Measurements from ENCODE around the gene VPS26A. TPM values are rescaled to one million over a fixed set of nuclear protein-coding genes. Genes with fewer than 3 reads are reported as not detected.

Gene VPS26A
- total RNA-seq, 6 donors from 2014 or later, result 18.9 to 57.7 (median 40.9) TPM

- TF ChIP-seq, protein P1, sequence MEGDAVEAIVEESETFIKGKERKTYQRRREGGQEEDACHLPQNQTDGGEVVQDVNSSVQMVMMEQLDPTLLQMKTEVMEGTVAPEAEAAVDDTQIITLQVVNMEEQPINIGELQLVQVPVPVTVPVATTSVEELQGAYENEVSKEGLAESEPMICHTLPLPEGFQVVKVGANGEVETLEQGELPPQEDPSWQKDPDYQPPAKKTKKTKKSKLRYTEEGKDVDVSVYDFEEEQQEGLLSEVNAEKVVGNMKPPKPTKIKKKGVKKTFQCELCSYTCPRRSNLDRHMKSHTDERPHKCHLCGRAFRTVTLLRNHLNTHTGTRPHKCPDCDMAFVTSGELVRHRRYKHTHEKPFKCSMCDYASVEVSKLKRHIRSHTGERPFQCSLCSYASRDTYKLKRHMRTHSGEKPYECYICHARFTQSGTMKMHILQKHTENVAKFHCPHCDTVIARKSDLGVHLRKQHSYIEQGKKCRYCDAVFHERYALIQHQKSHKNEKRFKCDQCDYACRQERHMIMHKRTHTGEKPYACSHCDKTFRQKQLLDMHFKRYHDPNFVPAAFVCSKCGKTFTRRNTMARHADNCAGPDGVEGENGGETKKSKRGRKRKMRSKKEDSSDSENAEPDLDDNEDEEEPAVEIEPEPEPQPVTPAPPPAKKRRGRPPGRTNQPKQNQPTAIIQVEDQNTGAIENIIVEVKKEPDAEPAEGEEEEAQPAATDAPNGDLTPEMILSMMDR (IDR thresholded peaks at IDR 0.05), result no peak
- TF ChIP-seq POLR2AphosphoS5 (IDR thresholded peaks at IDR 0.05), result no peak
- no peak for TF ChIP-seq POLR2A (IDR thresholded peaks at IDR 0.05)
- TF ChIP-seq EP300 (IDR thresholded peaks at IDR 0.05), result no peak
- Histone ChIP-seq H3K27me3 (no peaks in the 10 kb centered on the region), H3K27ac (peak overlapping the region in 2 of 4 donors; percentile 24 to 39), H3K4me1 (peaks cover 4 to 24% (median 12%) of the 10 kb centered on the region in 4 donors), H3K9me3 (no peaks in the 10 kb centered on the region), H3K36me3 (peaks cover 3 to 54% (median 22%) of the 10 kb centered on the region in 4 donors), H3K4me3 (no peak overlapping the region)
- DNase-seq (peak in 1 of 2 donors; percentile 51), ATAC-seq (ENCODE audit: low FRiP score in 2 of 2) (peak; percentile 47 to 60)
- 61 to 73% methylated on average over 6 of the region's 6 CpGs for WGBS, 2 donors
Measured at GRCh38 chr10:69101451-69102095, 22.4 kb upstream of the VPS26A start.

DNA sequence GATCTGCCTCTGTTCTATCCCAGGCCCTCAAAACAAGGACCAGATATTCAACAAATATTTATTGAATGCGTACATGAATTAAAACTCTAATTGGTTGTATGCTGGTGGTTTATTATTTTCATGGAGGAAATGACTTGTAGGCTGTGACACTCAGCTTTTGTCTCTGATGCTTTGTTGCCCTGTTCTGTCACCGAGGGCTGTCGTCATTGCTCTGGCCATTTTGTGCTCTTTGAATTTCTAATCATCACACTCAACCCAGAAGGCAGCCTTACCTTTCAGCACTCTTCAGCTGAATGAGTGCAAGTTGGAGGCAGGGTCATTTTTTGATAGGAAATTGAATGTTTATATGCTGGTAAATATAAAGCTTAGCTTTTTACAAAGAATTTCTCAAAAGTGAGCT, 21.5 kb upstream of the VPS26A start:
- no peak for TF ChIP-seq POLR2A (IDR thresholded peaks at IDR 0.05)
- no peak for TF ChIP-seq EP300 (IDR thresholded peaks at IDR 0.05)
- TF ChIP-seq POLR2AphosphoS5 (IDR thresholded peaks at IDR 0.05), result no peak
- TF ChIP-seq, protein P1 (IDR thresholded peaks at IDR 0.05), result no peak
- no peaks in the 10 kb centered on the region for H3K27me3 ChIP-seq
- no peak for ATAC-seq (ENCODE audit: low FRiP score in 2 of 2)
- WGBS, 2 donors, result 65 to 84% methylated on average over 3 of the region's 3 CpGs
- DNase-seq, result no peak
- H3K36me3 ChIP-seq, result peaks cover 3 to 54% (median 22%) of the 10 kb centered on the region in 4 donors
- H3K4me3 ChIP-seq, result no peak overlapping the region
- peaks cover 4 to 24% (median 12%) of the 10 kb centered on the region in 4 donors for H3K4me1 ChIP-seq
- H3K27ac ChIP-seq, result peak overlapping the region in 2 of 4 donors; percentile 6 to 24
- H3K9me3 ChIP-seq, result no peaks in the 10 kb centered on the region

DNA sequence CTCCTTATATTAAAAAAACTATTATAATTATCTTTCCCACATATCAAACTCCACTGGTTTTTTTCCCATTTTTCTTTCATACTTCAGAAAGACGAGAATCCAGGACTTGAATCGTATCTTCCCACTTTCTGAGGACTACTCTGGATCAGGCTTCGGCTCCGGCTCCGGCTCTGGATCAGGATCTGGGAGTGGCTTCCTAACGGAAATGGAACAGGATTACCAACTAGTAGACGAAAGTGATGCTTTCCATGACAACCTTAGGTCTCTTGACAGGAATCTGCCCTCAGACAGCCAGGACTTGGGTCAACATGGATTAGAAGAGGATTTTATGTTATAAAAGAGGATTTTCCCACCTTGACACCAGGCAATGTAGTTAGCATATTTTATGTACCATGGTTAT, 20.2 kb upstream of the VPS26A start:
- DNase-seq, result no peak
- H3K36me3 ChIP-seq, result peaks cover 3 to 41% (median 18%) of the 10 kb centered on the region in 4 donors
- no peak for TF ChIP-seq EP300 (IDR thresholded peaks at IDR 0.05)
- TF ChIP-seq, protein P1 (IDR thresholded peaks at IDR 0.05), result no peak
- TF ChIP-seq POLR2AphosphoS5 (IDR thresholded peaks at IDR 0.05), result no peak
- TF ChIP-seq POLR2A (IDR thresholded peaks at IDR 0.05), result no peak
- no peak for ATAC-seq (ENCODE audit: low FRiP score in 2 of 2)
- H3K27ac ChIP-seq, result no peak overlapping the region
- WGBS, 2 donors, result 69 to 73% methylated on average over 7 of the region's 7 CpGs
- H3K9me3 ChIP-seq, result no peaks in the 10 kb centered on the region
- H3K27me3 ChIP-seq, result no peaks in the 10 kb centered on the region
- no peak overlapping the region for H3K4me3 ChIP-seq
- H3K4me1 ChIP-seq, result peaks cover 4 to 24% (median 12%) of the 10 kb centered on the region in 4 donors

DNA sequence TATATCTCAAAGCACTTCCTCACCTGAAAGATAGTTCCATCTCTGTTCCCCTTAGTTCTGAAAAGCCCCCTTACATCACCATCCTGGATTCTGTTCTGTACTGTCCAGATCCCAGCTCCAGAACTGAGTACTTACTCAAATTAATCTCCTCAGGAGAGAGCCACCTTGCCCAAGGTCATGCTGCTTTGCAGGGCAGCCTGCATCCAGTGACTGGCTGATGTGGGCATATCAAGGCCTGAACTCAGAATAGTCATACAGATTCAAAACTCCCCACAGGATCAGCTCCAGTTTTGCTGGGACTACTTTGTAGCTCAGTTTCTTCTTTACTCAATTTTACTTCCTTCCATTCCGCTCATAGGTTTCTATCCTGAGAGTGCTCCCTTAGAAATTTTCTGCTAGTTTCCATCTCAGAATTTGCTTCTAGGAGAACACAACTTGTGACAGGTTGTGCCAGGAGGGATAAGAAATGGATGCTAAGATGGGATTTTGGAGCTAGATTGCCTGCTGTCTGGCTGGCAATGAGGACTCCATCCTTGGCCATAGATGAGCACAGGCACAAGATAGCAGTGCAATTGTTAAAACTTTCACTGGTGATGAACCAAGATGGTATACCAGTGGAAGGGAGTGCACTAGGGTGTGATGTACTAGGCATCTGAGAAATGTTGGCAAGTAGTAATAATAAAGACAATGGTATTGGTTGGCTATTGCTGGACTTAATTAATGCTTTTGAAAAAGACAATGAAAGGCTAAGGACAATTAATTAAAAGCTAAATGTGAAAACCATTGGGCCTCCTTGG, 18.8 kb upstream of the VPS26A start:
- DNase-seq (no peak), ATAC-seq (ENCODE audit: low FRiP score in 2 of 2) (no peak)
- H3K27me3 ChIP-seq, result no peaks in the 10 kb centered on the region
- peaks cover 4 to 24% (median 9%) of the 10 kb centered on the region in 4 donors for H3K4me1 ChIP-seq
- 88 to 100% methylated on average over 1 of the region's 1 CpG for WGBS, 2 donors
- H3K36me3 ChIP-seq, result peaks cover 0 to 29% (median 10%) of the 10 kb centered on the region in 4 donors
- no peak for TF ChIP-seq EP300 (IDR thresholded peaks at IDR 0.05)
- TF ChIP-seq POLR2AphosphoS5 (IDR thresholded peaks at IDR 0.05), result peak in 1 of 2 donors; percentile 40
- no peak for TF ChIP-seq POLR2A (IDR thresholded peaks at IDR 0.05)
- TF ChIP-seq, protein P1 (IDR thresholded peaks at IDR 0.05), result no peak
- no peak overlapping the region for H3K27ac ChIP-seq
- no peaks in the 10 kb centered on the region for H3K9me3 ChIP-seq
- H3K4me3 ChIP-seq, result no peak overlapping the region

Data from upper lobe of left lung (tissue), 6 donors.